ENCODE data around the gene CDC42BPB.

GRCh38 chr14:103028772-103029171 is 28.6 kb downstream of the CDC42BPB start:
- TF ChIP-seq CTCF (IDR thresholded peaks at IDR 0.05; ENCODE audit: low read length) (no peak), EZH2 (optimal IDR thresholded peaks at IDR 0.05; ENCODE audit: low read depth, low read length) (no peak)
